Keratinocyte (primary cell): ENCODE results near the gene PLXNB2. TPM values are rescaled to one million over a fixed set of nuclear protein-coding genes. Genes with fewer than 3 reads are reported as not detected.
"Not testable (repeated sequence)": the region's sequence is repeated elsewhere in the genome, so short reads cannot be mapped to it uniquely, and the experiment has no call there.

ENCODE experiments used
- DNase-seq: peaks from one replicate; pipeline ENCODE4 v3.0.0-alpha.2; 2011; ENCODE audit warnings: low read depth, missing footprints, low spot score
- FAIRE-seq: peaks from 2 replicates; lab custom pipeline; 2011; peaks lifted over from hg19 to GRCh38; lab: Jason Lieb, UNC
- H2AFZ ChIP-seq: 2 replicates; pipeline ENCODE4 v1.6.0; 2012; ENCODE audit warnings: low read length, control low read depth, inconsistent platforms; ENCODE audit not compliant: control insufficient read depth
- H3K27ac ChIP-seq: 2 replicates; pipeline ENCODE4 v1.5.1; 2011; ENCODE audit warnings: low read length; ENCODE audit not compliant: control insufficient read depth, insufficient read depth
- H3K27me3 ChIP-seq: 3 replicates; pipeline ENCODE4 v1.6.0; 2011; ENCODE audit warnings: low read length; ENCODE audit not compliant: control insufficient read depth, insufficient read depth; ENCODE audit errors: extremely low read depth
- H3K36me3 ChIP-seq, 2 experiments: 2 replicates in 1 of 2; 3 replicates in 1 of 2; pipeline ENCODE4 v1.5.1; 2011; ENCODE audit warnings: low read length in 2 of 2, mild to moderate bottlenecking in 1 of 2; ENCODE audit not compliant: control insufficient read depth in 2 of 2, insufficient read depth in 2 of 2; ENCODE audit errors: extremely low read depth in 1 of 2
- H3K4me1 ChIP-seq: 3 replicates; pipeline ENCODE4 v1.5.1; 2011; ENCODE audit warnings: low read length; ENCODE audit not compliant: control insufficient read depth, insufficient read depth; ENCODE audit errors: extremely low read depth
- H3K4me2 ChIP-seq: 3 replicates; pipeline ENCODE4 v1.6.0; 2011; ENCODE audit warnings: low read depth, low read length; ENCODE audit not compliant: control insufficient read depth, insufficient read depth; ENCODE audit errors: extremely low read depth
- H3K4me3 ChIP-seq, 3 experiments: fragments of 200-600 bp in 1 of 3; sonication (generic) in 1 of 3; 2 replicates in 2 of 3; 3 replicates in 1 of 3; pipeline ENCODE4 v1.5.1; 2011 to 2016; ENCODE audit warnings: low read length in 3 of 3, mild to moderate bottlenecking in 3 of 3, control low read depth in 2 of 3, inconsistent platforms in 1 of 3, low read depth in 1 of 3, mixed read lengths in 1 of 3, mixed run types in 1 of 3, moderate library complexity in 1 of 3; ENCODE audit not compliant: control insufficient read depth in 2 of 3, insufficient read depth in 2 of 3; ENCODE audit errors: extremely low read depth in 1 of 3
- H3K79me2 ChIP-seq: 2 replicates; pipeline ENCODE4 v1.6.0; 2012; ENCODE audit warnings: low read length; ENCODE audit not compliant: control insufficient read depth, insufficient read depth
- H3K9ac ChIP-seq: 3 replicates; pipeline ENCODE4 v1.6.0; 2011; ENCODE audit warnings: low read length; ENCODE audit not compliant: control insufficient read depth, insufficient read depth; ENCODE audit errors: extremely low read depth
- H3K9me1 ChIP-seq: 3 replicates; pipeline ENCODE4 v1.6.0; 2011; ENCODE audit warnings: low read length; ENCODE audit not compliant: control insufficient read depth, insufficient read depth; ENCODE audit errors: extremely low read depth
- H3K9me3 ChIP-seq: 2 replicates; pipeline ENCODE4 v1.5.1; 2012; ENCODE audit warnings: low read depth, low read length; ENCODE audit not compliant: control insufficient read depth
- H4K20me1 ChIP-seq: 3 replicates; pipeline ENCODE4 v1.6.0; 2011; ENCODE audit warnings: low read length; ENCODE audit not compliant: control insufficient read depth, insufficient read depth; ENCODE audit errors: extremely low read depth
- EZH2 ChIP-seq: IDR thresholded peaks from one replicate; pipeline ENCODE4 v1.6.1; 2012; ENCODE audit warnings: inconsistent platforms, mild to moderate bottlenecking, low read length, moderate library complexity
- dilution Hi-C: fragments of 300-500 bp; cut with MboI; formaldehyde crosslinking; loops from one replicate; pipeline ENCODE4 v1.7.0; 2020; ENCODE audit warnings: low sequenced_read_pairs; ENCODE audit not compliant: extremely low pct_ligation_motif_present
- polyA plus RNA-seq, 5 experiments: library from polyadenylated mRNA; depleted of rRNA in 3 of 5; stranded (reverse) in 3 of 5; stranded (forward) in 1 of 5; unstranded in 1 of 5; fragments of >200 nt; gene quantifications; 1 replicate in 1 of 5; 2 replicates in 3 of 5; 3 replicates in 1 of 5; pipeline versions ENCODE4 v1.2.1 to v1.2.3, GENCODE V29; 2011 to 2012; ENCODE audit warnings: missing spikeins in 2 of 5, low read depth in 1 of 5, low replicate concordance in 1 of 5
- TF ChIP-seq, protein P1 (sequence below), 3 experiments: IDR thresholded peaks in 1 of 3; conservative IDR thresholded peaks in 1 of 3; optimal IDR thresholded peaks in 1 of 3; 2 replicates in 2 of 3; 3 replicates in 1 of 3; pipeline versions ENCODE3 to v1.5.1; 2011; ENCODE audit warnings: low read length in 3 of 3, mild to moderate bottlenecking in 3 of 3, moderate library complexity in 2 of 3, control low read depth in 1 of 3, inconsistent platforms in 1 of 3; ENCODE audit not compliant: insufficient read depth in 2 of 3; ENCODE audit errors: extremely low read depth in 1 of 3

PLXNB2 gene
- polyA plus RNA-seq, 1 donor (not counting 4 experiments of a cell fraction or from before 2014, with no cell fraction given), result 44.3 TPM

DNA sequence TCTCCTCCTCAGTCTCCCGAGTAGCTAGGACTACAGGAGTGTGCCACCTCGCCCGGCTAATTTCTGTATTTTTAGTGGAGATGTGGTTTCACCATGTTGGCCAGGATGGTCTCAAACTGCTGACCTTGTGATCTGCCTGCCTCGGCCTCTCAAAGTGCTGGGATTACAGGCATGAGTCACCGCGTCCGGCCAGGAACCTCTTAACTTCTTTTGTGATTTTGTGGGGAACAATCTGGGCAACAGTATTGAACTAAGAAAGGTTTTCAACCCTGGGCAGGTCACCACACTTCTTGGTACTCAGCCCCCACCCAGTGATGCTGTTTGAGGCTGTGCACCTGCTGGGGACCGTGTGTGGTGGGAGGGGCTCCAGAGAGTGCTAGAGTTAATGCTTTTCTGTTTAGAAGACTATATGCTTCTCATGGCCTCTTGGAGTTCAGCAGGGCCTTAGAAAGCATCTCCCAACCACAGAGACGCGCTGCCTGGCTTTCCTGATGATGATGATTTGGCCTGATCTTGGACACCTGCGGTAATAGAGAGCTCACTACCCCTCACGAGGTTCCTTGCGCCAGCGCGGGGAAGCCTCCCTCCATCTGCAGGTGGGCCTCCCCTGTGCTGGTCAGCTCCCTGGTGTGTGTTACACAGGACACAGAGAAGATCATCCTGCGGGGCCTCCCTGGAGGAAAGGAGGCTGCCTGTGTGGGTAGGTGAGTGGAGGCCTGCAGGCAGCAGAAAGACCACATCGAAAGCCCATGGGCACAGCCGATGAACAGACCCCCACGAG lies 18.2 kb upstream of the PLXNB2 start:
- peak overlapping the region; percentile 85 for H3K4me2 ChIP-seq
- no peak for FAIRE-seq
- no peaks in the 10 kb centered on the region for H3K79me2 ChIP-seq
- H3K4me3 ChIP-seq, result peak overlapping the region in 1 of 3 experiments; percentile 42
- H3K27ac ChIP-seq, result no peak overlapping the region
- H3K27me3 ChIP-seq, result peaks cover 5% of the 10 kb centered on the region
- H3K9me1 ChIP-seq, result no peaks in the 10 kb centered on the region
- no peaks in the 10 kb centered on the region for H4K20me1 ChIP-seq
- peaks cover 8% of the 10 kb centered on the region for H3K4me1 ChIP-seq
- TF ChIP-seq, protein P1, sequence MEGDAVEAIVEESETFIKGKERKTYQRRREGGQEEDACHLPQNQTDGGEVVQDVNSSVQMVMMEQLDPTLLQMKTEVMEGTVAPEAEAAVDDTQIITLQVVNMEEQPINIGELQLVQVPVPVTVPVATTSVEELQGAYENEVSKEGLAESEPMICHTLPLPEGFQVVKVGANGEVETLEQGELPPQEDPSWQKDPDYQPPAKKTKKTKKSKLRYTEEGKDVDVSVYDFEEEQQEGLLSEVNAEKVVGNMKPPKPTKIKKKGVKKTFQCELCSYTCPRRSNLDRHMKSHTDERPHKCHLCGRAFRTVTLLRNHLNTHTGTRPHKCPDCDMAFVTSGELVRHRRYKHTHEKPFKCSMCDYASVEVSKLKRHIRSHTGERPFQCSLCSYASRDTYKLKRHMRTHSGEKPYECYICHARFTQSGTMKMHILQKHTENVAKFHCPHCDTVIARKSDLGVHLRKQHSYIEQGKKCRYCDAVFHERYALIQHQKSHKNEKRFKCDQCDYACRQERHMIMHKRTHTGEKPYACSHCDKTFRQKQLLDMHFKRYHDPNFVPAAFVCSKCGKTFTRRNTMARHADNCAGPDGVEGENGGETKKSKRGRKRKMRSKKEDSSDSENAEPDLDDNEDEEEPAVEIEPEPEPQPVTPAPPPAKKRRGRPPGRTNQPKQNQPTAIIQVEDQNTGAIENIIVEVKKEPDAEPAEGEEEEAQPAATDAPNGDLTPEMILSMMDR (optimal IDR thresholded peaks at IDR 0.05 in 1 of 3, IDR thresholded peaks at IDR 0.05 in 1 of 3, conservative IDR thresholded peaks at IDR 0.05 in 1 of 3; ENCODE audit: extremely low read depth in 1 of 3, insufficient read depth in 2 of 3, low read length in 3 of 3), result no peak
- no peak for TF ChIP-seq EZH2
- dilution Hi-C loops, result no loop called here
- no peaks in the 10 kb centered on the region for H3K9me3 ChIP-seq
- no peak overlapping the region for H3K9ac ChIP-seq
- no peak for DNase-seq
- H2AFZ ChIP-seq, result no peak overlapping the region
- H3K36me3 ChIP-seq, result no peaks in the 10 kb centered on the region

DNA sequence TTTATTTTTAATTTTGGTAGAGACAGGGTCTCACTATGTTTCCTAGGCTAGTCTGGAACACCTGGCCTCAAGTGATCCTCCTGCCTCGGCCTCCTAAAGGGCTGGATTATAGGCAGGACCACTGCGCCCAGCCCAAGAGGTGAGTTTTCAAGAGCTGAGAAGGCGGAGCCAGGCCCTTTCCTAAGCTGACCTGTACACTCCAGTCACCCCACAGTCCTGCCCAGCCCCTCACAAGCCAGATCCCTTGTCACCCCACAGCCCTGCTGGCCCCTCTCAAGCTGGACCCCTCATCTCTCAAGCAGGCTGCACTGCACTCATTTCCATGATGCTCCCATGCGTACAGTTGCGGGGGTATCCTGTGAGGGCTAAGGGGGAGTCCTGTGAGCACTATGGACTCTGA lies 16.5 kb upstream of the PLXNB2 start:
- no peak overlapping the region for H3K9ac ChIP-seq
- no peak overlapping the region for H3K4me3 ChIP-seq
- no peak overlapping the region for H3K27ac ChIP-seq
- no peak overlapping the region for H2AFZ ChIP-seq
- FAIRE-seq (no peak), DNase-seq (no peak)
- no peaks in the 10 kb centered on the region for H3K9me1 ChIP-seq
- H4K20me1 ChIP-seq, result no peaks in the 10 kb centered on the region
- dilution Hi-C loops, result no loop called here
- TF ChIP-seq, protein P1 (optimal IDR thresholded peaks at IDR 0.05 in 1 of 3, IDR thresholded peaks at IDR 0.05 in 1 of 3, conservative IDR thresholded peaks at IDR 0.05 in 1 of 3; ENCODE audit: extremely low read depth in 1 of 3, insufficient read depth in 2 of 3, low read length in 3 of 3), result no peak
- TF ChIP-seq EZH2, result no peak
- H3K79me2 ChIP-seq, result no peaks in the 10 kb centered on the region
- peaks cover 5% of the 10 kb centered on the region for H3K27me3 ChIP-seq
- H3K36me3 ChIP-seq, result no peaks in the 10 kb centered on the region
- H3K4me2 ChIP-seq, result no peak overlapping the region
- no peaks in the 10 kb centered on the region for H3K9me3 ChIP-seq
- peaks cover 3% of the 10 kb centered on the region for H3K4me1 ChIP-seq

DNA sequence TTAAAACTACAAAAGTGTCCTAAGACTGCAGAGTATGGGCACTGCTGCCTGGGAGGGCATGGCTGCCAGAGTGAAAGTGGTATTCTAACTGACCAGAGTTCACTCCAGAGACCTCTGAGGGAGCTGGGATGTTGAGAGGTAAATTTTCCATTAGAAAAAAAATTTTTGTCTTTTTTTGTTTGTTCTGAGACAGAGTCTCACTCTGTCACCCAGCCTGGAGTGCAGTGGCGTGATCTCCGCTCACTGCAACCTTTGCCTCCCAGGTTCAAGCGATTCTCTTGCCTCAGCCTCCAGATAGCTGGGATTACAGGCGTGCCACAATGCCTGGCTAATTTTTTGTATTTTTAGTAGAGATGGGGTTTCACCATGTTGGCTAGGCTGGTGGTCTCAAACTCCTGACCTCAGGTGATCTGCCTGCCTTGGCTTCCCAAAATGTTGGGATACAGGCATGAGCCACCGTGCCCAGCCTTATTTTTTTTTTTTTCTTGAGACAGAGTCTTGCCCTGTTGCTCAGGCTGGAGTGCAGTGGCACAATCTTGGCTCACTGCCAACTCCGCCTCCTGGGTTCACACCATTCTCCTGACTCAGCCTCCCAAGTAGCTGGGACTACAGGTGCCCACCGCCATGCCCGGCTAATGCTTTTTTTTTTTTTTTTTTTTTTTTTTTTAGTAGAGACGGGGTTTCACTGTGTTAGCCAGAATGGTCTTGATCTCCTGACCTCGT lies 15.1 kb upstream of the PLXNB2 start:
- H4K20me1 ChIP-seq, H3K9ac ChIP-seq, H3K36me3 ChIP-seq, H3K9me1 ChIP-seq, H3K4me1 ChIP-seq, H2AFZ ChIP-seq, H3K4me3 ChIP-seq, FAIRE-seq, dilution Hi-C loops, H3K79me2 ChIP-seq, H3K4me2 ChIP-seq, DNase-seq, H3K9me3 ChIP-seq, H3K27ac ChIP-seq: not testable (repeated sequence)
- peaks cover 11% of the 10 kb centered on the region for H3K27me3 ChIP-seq
